PC-9 (cell line): Measurements from ENCODE around the gene ITGB5. TPM values are rescaled to one million over a fixed set of nuclear protein-coding genes. Genes with fewer than 3 reads are reported as not detected.
A peak's percentile ranks its signal among the peaks of the same experiment; 100 is the strongest.

Experiments
- BruUV-seq: library from RNA; stranded (reverse); fragments of 400-500 nt; replicated peaks from 2 replicates; lab custom pipeline; 2021; lab: Mats Ljungman, UMichigan
- CTCF ChIA-PET: fragments of 300-600 bp; sonication (Branson Sonifier 250); formaldehyde crosslinking; loops from one replicate; lab custom pipeline; 2022; ENCODE audit warnings: antibody characterized with exemption; lab: Charles Lee
- POLR2A ChIA-PET: fragments of 300-600 bp; sonication (Branson Sonifier 250); formaldehyde crosslinking; loops from one replicate; lab custom pipeline; 2022; ENCODE audit warnings: antibody characterized with exemption; ENCODE audit not compliant: unreplicated experiment; lab: Charles Lee
- DNase-seq, 2 experiments: peaks; one replicate each; pipeline versions ENCODE4 v3.0.0 to v3.0.0-alpha.2; 2015 to 2022; ENCODE audit warnings: mixed read lengths in 1 of 2
- H2AFZ ChIP-seq: fragments of 200-600 bp; sonication (generic); 2 replicates; pipeline ENCODE4 v1.8.1; 2017; ENCODE audit warnings: antibody characterized with exemption
- H3F3A ChIP-seq: fragments of 200-600 bp; sonication (generic); 2 replicates; pipeline ENCODE4 v1.8.1; 2017; ENCODE audit warnings: antibody characterized with exemption, mild to moderate bottlenecking, low read depth; ENCODE audit not compliant: insufficient read depth
- H3K27ac ChIP-seq: fragments of 200-600 bp; sonication (generic); 2 replicates; pipeline ENCODE4 v1.6.1; 2016; ENCODE audit warnings: mixed run types
- H3K27me3 ChIP-seq: fragments of 200-600 bp; sonication (generic); 2 replicates; pipeline ENCODE4 v1.6.1; 2016; ENCODE audit warnings: low read depth, mixed run types; ENCODE audit not compliant: insufficient read depth
- H3K36me3 ChIP-seq: fragments of 200-600 bp; sonication (generic); 2 replicates; pipeline ENCODE4 v1.6.1; 2016; ENCODE audit warnings: low read depth, mixed run types
- H3K4me1 ChIP-seq: fragments of 200-600 bp; sonication (generic); replicated peaks from 2 replicates; pipeline ENCODE4 v1.6.1; 2016; ENCODE audit warnings: mixed run types; ENCODE audit not compliant: insufficient read depth
- H3K4me2 ChIP-seq: fragments of 200-600 bp; sonication (generic); 2 replicates; pipeline ENCODE4 v1.6.1; 2017; ENCODE audit warnings: mixed run types
- H3K4me3 ChIP-seq: fragments of 200-600 bp; sonication (generic); 2 replicates; pipeline ENCODE4 v1.6.1; 2016; ENCODE audit warnings: mixed run types
- H3K79me2 ChIP-seq: fragments of 200-600 bp; sonication (generic); 2 replicates; pipeline ENCODE4 v1.6.1; 2017; ENCODE audit warnings: low read depth, mixed run types
- H3K9me2 ChIP-seq: fragments of 200-600 bp; sonication (generic); 2 replicates; pipeline ENCODE4 v1.8.1; 2017; ENCODE audit warnings: mild to moderate bottlenecking; ENCODE audit not compliant: insufficient read depth
- H3K9me3 ChIP-seq: fragments of 200-600 bp; sonication (generic); 2 replicates; pipeline ENCODE4 v1.8.1; 2016; ENCODE audit warnings: low read depth; ENCODE audit not compliant: insufficient read depth
- H4K20me1 ChIP-seq: fragments of 200-600 bp; sonication (generic); 2 replicates; pipeline ENCODE4 v1.8.1; 2017; ENCODE audit not compliant: insufficient read depth
- EZH2 ChIP-seq: fragments of 200-600 bp; sonication (generic); IDR thresholded peaks from 2 replicates; pipeline ENCODE4 v1.8.0; 2017; ENCODE audit warnings: antibody characterized with exemption, low read depth
- intact Hi-C: fragments of 100-400 bp; cut with micrococcal nuclease; formaldehyde crosslinking; loops from one replicate; pipeline ENCODE4 v1.10.0; 2022; ENCODE audit not compliant: unreplicated experiment
- total RNA-seq: library from RNA; stranded (reverse); gene quantifications from 2 replicates; pipeline ENCODE4 v1.2.3, GENCODE V29; 2021
- TF ChIP-seq, protein P1 (sequence below): fragments of 200-600 bp; sonication (generic); conservative IDR thresholded peaks from 2 replicates; pipeline ENCODE4 v1.6.1; 2017; ENCODE audit warnings: mixed run types, antibody characterized with exemption, mild to moderate bottlenecking, moderate library complexity

ITGB5 gene
- total RNA-seq, 1 experiment from 2014 or later: 226 TPM

DNA sequence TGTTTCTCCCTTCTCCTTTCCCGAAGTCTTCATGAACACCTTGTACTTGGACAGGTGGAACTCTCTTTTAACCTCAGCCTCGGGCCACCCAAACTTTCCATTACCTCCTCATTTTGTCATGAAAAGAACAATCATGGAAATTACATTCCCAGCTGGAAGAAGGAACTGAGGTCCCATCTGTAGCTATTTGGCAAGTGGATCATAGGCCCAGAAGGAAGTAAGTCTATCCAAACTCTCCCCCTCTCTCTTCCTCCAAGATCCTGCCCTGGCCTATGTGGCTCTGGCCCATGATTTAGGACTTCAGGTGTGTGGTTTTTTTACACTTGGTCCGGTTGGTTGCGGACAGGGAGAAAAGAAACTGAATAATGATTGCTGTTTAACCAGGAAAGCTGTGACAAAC is 44.1 kb downstream of the ITGB5 start:
- Histone ChIP-seq H3K79me2 (peaks cover 31% of the 10 kb centered on the region), H3K9me3 (no peaks in the 10 kb centered on the region), H3K4me1 (peaks cover 49% of the 10 kb centered on the region), H3K4me3 (no peak overlapping the region), H3K27ac (no peak overlapping the region), H3K9me2 (no peaks in the 10 kb centered on the region), H2AFZ (no peak overlapping the region), H4K20me1 (no peaks in the 10 kb centered on the region), H3F3A (peaks cover 61% of the 10 kb centered on the region), H3K36me3 (peaks cover 42% of the 10 kb centered on the region), H3K27me3 (no peaks in the 10 kb centered on the region), H3K4me2 (no peak overlapping the region)
- intact Hi-C loops: no loop called here
- no TSS peak for BruUV-seq
- ChIA-PET CTCF (no interaction called here), POLR2A (no interaction called here)
- DNase-seq: no peak
- TF ChIP-seq, protein P1, sequence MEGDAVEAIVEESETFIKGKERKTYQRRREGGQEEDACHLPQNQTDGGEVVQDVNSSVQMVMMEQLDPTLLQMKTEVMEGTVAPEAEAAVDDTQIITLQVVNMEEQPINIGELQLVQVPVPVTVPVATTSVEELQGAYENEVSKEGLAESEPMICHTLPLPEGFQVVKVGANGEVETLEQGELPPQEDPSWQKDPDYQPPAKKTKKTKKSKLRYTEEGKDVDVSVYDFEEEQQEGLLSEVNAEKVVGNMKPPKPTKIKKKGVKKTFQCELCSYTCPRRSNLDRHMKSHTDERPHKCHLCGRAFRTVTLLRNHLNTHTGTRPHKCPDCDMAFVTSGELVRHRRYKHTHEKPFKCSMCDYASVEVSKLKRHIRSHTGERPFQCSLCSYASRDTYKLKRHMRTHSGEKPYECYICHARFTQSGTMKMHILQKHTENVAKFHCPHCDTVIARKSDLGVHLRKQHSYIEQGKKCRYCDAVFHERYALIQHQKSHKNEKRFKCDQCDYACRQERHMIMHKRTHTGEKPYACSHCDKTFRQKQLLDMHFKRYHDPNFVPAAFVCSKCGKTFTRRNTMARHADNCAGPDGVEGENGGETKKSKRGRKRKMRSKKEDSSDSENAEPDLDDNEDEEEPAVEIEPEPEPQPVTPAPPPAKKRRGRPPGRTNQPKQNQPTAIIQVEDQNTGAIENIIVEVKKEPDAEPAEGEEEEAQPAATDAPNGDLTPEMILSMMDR: no peak
- no peak for TF ChIP-seq EZH2

DNA sequence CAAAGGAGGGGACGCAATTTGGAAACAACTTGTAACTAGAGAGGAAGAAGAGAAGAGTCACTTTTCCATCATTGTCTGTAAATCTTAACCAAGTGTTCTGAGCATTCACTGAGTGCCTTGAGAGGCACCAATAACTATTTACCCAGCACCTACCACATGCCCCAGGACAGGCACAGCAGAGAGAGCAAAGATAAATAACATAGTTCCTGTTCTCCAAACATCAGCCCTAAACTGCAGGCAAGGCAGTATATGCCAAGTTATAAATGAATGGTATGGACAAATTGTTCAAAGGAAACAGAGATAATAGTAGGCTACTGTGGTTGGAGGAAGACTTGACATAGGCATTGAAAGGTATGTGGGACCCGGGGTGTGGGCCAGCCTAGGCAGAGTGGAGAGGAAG is 45.6 kb downstream of the ITGB5 start:
- H3K79me2 ChIP-seq: peaks cover 43% of the 10 kb centered on the region
- ChIA-PET POLR2A (no interaction called here), CTCF (no interaction called here)
- peaks cover 59% of the 10 kb centered on the region for H3K4me1 ChIP-seq
- H3K9me2 ChIP-seq: no peaks in the 10 kb centered on the region
- no peak overlapping the region for H2AFZ ChIP-seq
- H3K36me3 ChIP-seq: peaks cover 38% of the 10 kb centered on the region
- H3K4me3 ChIP-seq: no peak overlapping the region
- intact Hi-C loops: no loop called here
- H3K4me2 ChIP-seq: no peak overlapping the region
- H3K27ac ChIP-seq: no peak overlapping the region
- H3K27me3 ChIP-seq: no peaks in the 10 kb centered on the region
- DNase-seq: no peak
- TF ChIP-seq, protein P1: no peak
- TF ChIP-seq EZH2: no peak
- no peaks in the 10 kb centered on the region for H4K20me1 ChIP-seq
- no TSS peak for BruUV-seq
- peaks cover 66% of the 10 kb centered on the region for H3F3A ChIP-seq
- H3K9me3 ChIP-seq: no peaks in the 10 kb centered on the region

DNA sequence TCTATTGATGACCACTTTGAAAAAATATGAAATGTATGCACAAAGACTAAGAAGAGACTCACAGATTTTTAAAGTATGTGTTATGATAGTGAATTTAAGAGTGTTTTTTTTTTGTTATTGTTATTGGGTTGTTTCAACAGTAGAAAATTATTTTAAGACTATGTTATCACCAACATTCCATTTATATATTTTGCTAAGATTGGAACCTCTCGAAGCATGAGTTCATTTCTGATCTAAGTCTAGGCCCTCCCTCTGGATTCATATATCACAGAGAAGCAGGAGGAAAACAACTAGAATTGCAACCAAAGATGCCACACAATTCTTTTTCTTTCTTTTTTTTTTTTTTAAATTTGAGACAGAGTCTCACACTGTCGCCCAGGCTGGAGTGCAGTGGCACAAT is 46.8 kb downstream of the ITGB5 start:
- H3K27ac ChIP-seq: peak overlapping the region; percentile 99; the same call in 1 of the 2 replicates
- CTCF ChIA-PET: no interaction called here
- intact Hi-C loops: no loop called here

More for the DNA sequence above, 46.8 kb downstream of the ITGB5 start:
- DNase-seq: no peak
- no peak overlapping the region for H3K4me3 ChIP-seq
- H3K27me3 ChIP-seq: no peaks in the 10 kb centered on the region
- peaks cover 66% of the 10 kb centered on the region for H3F3A ChIP-seq
- H3K4me1 ChIP-seq: peaks cover 59% of the 10 kb centered on the region
- H3K9me2 ChIP-seq: no peaks in the 10 kb centered on the region
- POLR2A ChIA-PET: no interaction called here
- H3K9me3 ChIP-seq: no peaks in the 10 kb centered on the region
- H3K79me2 ChIP-seq: peaks cover 51% of the 10 kb centered on the region
- H3K36me3 ChIP-seq: peaks cover 38% of the 10 kb centered on the region
- H3K4me2 ChIP-seq: no peak overlapping the region
- no TSS peak for BruUV-seq
- TF ChIP-seq EZH2: no peak
- TF ChIP-seq, protein P1: no peak
- no peaks in the 10 kb centered on the region for H4K20me1 ChIP-seq
- H2AFZ ChIP-seq: no peak overlapping the region
